ENCODE data around the gene HS6ST1.

DNA sequence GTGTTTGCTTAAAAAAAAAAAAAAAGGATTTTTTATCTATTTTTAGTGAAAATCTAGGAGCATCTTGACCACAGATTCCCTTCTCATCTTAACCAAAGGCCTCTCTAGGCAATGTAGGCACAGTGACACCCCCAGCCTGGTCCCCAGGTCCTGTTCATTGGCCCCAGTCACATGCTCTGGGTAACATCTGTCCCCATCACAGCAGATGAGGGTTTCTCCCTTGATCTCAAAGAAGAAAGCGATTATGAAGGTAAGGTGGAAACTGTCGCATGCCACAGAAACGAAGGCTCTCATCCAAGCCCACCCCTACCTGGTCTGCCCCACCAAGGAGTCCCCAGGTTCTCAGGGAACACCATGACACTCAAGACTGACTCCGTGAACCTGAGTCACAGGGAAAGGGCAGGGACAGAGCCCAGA lies 4.7 kb downstream of the HS6ST1 start:
- TF ChIP-seq CSDC2 (CRISPR knock-in tag; IDR thresholded peaks at IDR 0.05) (no peak), ZNF8 (CRISPR knock-in tag; IDR thresholded peaks at IDR 0.05) (no peak), OSR1 (CRISPR knock-in tag; IDR thresholded peaks at IDR 0.05) (no peak), ZFP30 (CRISPR knock-in tag; IDR thresholded peaks at IDR 0.05) (no peak), PPARA (CRISPR knock-in tag; IDR thresholded peaks at IDR 0.05; ENCODE audit: borderline replicate concordance) (no peak), ZNF565 (CRISPR knock-in tag; conservative IDR thresholded peaks at IDR 0.05; ENCODE audit: low read depth) (no peak), RARB (CRISPR knock-in tag; IDR thresholded peaks at IDR 0.05) (no peak), ISL1 (CRISPR knock-in tag; IDR thresholded peaks at IDR 0.05) (no peak), ESRRG (CRISPR knock-in tag; IDR thresholded peaks at IDR 0.05) (no peak)
- TF ChIP-seq, protein P1, sequence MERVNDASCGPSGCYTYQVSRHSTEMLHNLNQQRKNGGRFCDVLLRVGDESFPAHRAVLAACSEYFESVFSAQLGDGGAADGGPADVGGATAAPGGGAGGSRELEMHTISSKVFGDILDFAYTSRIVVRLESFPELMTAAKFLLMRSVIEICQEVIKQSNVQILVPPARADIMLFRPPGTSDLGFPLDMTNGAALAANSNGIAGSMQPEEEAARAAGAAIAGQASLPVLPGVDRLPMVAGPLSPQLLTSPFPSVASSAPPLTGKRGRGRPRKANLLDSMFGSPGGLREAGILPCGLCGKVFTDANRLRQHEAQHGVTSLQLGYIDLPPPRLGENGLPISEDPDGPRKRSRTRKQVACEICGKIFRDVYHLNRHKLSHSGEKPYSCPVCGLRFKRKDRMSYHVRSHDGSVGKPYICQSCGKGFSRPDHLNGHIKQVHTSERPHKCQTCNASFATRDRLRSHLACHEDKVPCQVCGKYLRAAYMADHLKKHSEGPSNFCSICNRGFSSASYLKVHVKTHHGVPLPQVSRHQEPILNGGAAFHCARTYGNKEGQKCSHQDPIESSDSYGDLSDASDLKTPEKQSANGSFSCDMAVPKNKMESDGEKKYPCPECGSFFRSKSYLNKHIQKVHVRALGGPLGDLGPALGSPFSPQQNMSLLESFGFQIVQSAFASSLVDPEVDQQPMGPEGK (CRISPR knock-in tag; IDR thresholded peaks at IDR 0.05; ENCODE audit: borderline replicate concordance), result no peak
- TF ChIP-seq, protein P2, sequence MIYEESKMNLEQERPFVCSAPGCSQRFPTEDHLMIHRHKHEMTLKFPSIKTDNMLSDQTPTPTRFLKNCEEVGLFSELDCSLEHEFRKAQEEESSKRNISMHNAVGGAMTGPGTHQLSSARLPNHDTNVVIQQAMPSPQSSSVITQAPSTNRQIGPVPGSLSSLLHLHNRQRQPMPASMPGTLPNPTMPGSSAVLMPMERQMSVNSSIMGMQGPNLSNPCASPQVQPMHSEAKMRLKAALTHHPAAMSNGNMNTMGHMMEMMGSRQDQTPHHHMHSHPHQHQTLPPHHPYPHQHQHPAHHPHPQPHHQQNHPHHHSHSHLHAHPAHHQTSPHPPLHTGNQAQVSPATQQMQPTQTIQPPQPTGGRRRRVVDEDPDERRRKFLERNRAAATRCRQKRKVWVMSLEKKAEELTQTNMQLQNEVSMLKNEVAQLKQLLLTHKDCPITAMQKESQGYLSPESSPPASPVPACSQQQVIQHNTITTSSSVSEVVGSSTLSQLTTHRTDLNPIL (CRISPR knock-in tag; IDR thresholded peaks at IDR 0.05; ENCODE audit: low read depth), result no peak
